Frontal cortex (tissue), 4 donors: ENCODE measurements around the gene EFL1. TPM values are rescaled to one million over a fixed set of nuclear protein-coding genes. Genes with fewer than 3 reads are reported as not detected.
A peak's percentile ranks its signal among the peaks of the same experiment; 100 is the strongest.

ENCODE experiments used
- DNase-seq, 2 donors: peaks; one replicate each; pipeline ENCODE4 v3.0.0; 2012; ENCODE audit warnings: low spot score in 2 of 2
- FAIRE-seq: peaks from 2 replicates; lab custom pipeline; 2012; peaks lifted over from hg19 to GRCh38; lab: Jason Lieb, UNC
- total RNA-seq: library from RNA; depleted of rRNA; stranded (reverse); fragments of >200 nt; gene quantifications from one replicate; pipeline ENCODE4 v1.2.3, GENCODE V29; 2014
- donor health status: control.
- donor health status: control.
- donor health status: control.

EFL1 gene
- total RNA-seq, 1 donor from 2014 or later = 34.6 TPM

DNA sequence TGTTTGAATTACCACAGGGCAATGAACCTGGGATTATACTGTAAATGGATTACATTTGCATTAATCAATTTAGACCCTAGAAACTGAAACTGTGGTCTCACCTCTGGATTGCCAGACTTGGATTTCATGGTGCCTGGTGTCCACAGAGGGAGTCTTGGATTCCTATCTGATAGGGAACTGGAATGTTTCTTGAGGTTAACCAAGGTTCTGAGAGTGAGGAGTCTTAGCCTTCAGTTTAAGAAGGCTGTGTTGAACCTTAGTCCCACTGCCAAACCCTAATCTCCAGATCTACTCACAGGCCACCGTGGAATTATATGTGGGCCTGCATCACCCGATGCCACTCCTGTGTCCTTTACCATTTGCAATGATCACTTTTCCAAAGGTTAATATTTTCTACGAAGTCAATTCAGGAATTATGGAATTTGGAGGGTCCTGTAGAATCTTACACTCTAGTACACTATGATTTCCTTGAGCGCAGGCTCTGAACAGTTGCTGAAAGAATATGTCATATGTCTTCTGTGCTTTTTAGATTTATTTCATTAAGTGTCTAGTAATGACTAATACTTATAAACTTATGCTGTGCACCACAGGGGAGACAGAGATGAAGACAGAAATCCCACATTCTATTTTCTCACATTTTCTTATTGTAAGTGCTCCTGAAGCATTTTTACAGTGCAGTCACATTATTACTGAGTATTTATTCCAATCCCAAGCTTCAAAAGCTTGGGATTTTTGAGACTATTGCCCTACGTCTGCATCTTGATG is 87.9 kb downstream of the EFL1 start:
- FAIRE-seq = no peak
- DNase-seq = no peak

DNA sequence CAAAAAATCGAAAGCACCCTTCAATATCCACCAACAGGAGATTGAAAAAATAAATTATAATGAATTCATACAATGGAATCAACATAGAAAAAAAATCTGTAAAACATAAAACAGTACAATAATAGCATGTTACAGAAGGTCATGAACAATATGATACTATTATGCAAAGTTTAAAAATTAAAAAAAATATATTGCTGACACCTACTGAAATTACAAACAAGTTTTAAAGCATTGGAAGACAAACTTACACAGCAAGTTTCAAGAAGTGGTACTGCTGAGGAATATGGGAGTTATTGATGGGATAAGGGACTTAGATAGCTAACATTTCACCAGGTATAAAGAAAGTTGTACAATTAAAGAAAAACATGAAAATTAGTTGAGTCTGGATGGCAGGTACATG is 89.4 kb downstream of the EFL1 start:
- no peak for FAIRE-seq
- DNase-seq = no peak

DNA sequence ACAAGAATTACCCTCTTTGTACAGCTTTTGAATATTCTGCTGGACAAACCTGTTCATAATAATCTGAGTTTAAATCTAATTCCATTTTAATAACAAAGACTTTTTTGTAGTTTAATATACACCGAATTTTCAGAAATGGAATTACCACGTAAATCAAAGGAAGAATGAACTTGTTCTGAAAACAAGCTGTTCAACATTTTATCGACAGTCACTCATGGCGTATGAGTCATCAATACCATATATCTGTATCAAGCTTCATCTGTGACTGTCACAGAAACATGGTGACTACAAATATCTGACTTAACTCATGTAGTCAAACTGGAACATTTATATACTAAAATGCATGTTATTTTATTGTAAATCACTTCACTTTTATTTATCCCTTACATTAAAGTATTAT is 90.0 kb downstream of the EFL1 start:
- FAIRE-seq = no peak
- DNase-seq = no peak

DNA sequence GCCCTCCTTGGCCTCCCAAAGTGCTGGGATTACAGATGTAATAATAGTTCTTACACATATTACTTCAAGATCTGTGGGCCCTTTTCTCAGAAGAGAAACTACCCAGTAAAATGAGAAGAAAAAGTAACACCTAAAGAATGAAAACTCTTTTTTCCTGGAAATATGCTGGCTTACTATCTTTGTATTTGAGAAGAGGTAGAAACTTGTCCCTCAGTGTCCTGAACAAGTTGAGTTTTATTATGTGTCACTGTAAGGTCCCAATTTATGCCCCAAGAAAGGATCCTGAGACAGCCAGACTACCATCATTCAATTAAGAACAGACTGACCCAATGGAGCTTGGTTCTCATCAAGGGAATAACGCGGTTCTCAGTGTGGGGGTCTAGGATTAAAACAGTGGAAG is 93.8 kb downstream of the EFL1 start:
- no peak for DNase-seq
- no peak for FAIRE-seq

DNA sequence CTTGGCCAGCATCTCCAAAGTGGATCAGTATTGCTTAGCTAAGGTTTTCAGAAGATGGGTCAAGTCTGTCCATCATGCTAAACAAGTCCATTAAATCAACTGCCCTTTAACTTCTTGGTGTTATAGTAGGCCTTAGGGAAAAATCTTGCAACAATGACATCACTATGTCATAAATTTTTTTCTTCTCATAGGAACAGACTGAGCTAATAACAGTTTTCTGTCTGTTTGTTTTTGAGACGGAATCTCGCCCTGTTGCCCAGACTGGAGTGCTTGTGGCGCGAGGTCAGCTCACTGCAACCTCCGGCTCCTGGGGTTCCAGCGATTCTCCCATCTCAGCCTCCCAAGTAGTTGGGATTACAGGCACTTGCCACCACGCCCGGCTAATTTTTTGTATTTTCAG is 94.2 kb downstream of the EFL1 start:
- FAIRE-seq (no peak), DNase-seq (no peak)

DNA sequence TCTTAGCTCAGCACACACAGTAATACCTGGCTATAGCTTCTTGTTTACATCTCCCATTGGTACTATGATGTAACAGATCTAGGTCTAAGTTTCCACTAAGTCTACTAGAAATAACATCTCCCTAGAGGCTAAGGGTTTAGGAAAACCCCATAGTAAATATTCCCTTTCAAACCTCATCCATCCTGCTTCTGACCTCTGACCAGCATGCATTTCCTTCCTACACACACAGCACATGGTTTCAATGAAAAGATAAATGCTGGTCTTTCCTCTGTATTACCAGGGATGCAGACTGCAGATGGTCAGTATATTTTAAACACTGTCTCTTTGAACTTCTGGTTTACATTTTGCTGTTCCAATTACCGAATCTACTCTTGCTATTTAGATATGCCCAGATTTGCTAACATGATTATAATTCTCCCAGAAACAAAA is 96.6 kb downstream of the EFL1 start:
- no peak for FAIRE-seq
- no peak for DNase-seq

DNA sequence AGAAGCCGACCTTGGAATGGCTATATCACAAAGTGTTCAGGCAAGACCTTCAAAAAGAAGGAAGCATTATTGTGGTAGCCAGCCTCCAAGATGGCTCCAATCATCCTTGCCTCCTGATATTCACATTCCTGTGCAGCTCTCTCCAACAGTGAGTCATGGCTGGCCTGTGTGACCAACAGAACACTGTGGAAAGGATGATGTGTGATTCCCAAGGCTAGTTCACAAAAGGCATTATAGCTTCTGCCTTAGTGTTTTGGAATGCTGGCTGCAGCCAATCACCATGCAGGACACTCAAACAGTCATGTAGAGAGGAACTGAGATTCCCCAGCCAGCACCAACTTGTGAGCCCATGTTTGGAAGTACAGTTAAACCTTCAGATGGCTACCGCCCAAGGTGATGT is 102.6 kb downstream of the EFL1 start:
- DNase-seq (no peak), FAIRE-seq (no peak)

DNA sequence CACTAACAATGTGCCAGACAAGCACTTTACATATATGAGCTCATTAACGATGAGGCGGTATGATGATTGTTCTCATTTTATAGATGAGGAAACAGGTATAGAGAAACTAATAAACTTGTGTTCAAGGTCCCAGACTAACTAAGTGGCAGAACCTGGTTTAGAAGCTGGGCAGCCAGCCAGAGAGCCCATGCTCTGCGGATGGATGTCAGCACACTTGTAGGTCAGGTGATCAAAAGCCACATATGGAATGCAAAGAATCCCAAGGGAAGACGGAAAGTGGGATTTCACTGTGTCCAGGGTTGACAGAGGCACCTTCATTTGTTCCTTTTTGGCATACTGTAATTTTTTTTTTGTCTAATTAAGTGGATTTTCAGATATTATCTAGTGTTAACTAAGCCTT is 103.7 kb downstream of the EFL1 start:
- DNase-seq (no peak), FAIRE-seq (no peak)

DNA sequence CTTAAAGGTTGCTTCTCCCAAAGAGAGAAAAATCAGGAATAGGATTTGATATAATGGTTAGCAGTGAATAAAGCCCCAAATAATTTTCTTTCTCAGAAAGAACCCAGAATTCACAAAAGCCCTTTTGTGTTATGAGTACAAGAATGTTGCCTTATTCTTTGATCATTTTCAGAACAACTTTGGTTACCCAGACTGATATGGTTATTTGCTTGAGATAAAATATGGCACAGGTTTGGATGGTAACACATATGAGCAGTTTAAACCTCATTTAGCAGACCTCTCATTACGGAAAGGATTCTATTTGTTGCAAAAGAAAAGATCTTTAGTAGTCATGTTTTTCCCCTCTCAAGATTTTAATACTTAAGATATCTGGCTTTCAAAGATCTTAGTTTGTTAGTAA is 111.9 kb downstream of the EFL1 start:
- FAIRE-seq (no peak), DNase-seq (no peak)

DNA sequence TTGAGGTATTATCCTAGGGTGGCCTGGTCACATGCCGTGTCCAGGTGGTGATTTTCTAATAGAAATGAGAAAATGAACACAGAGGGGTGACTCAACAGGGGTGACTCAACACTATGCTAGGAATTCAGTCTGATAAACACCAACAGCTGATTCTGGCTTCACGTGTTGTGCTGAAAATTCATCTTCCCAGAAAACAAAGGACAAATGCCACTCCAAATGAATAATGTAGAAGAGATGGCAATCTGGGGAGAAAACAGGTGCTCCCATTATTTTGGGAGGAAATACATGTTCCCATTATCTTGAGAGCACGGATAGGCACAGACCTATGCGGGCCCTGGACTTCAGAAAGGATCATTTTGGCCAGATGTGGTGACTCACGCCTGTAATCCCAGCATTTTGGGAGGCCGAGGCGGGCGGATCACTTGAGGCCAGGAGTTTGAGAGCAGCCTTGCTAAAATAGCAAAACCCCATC is 115.5 kb downstream of the EFL1 start:
- FAIRE-seq (no peak), DNase-seq (no peak)

DNA sequence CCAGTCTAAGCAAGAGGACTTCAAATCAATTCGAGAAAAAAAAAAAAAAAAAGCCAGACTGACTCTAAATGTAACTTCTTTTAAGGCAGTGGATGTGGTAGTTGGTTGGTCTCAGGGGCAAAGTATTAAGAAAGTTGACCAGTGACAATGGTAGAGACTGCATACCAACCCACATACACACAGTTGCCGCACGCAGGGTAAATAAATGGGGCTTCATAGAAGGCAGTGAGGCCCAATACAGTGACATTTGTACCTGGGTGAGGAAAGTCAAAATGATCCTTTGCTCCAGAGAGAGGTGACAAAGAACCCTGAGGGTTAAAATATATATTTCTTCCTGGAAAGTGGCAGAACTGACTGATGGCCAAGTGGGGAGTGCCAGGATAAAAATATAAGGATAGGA is 116.0 kb downstream of the EFL1 start:
- FAIRE-seq (no peak), DNase-seq (no peak)

DNA sequence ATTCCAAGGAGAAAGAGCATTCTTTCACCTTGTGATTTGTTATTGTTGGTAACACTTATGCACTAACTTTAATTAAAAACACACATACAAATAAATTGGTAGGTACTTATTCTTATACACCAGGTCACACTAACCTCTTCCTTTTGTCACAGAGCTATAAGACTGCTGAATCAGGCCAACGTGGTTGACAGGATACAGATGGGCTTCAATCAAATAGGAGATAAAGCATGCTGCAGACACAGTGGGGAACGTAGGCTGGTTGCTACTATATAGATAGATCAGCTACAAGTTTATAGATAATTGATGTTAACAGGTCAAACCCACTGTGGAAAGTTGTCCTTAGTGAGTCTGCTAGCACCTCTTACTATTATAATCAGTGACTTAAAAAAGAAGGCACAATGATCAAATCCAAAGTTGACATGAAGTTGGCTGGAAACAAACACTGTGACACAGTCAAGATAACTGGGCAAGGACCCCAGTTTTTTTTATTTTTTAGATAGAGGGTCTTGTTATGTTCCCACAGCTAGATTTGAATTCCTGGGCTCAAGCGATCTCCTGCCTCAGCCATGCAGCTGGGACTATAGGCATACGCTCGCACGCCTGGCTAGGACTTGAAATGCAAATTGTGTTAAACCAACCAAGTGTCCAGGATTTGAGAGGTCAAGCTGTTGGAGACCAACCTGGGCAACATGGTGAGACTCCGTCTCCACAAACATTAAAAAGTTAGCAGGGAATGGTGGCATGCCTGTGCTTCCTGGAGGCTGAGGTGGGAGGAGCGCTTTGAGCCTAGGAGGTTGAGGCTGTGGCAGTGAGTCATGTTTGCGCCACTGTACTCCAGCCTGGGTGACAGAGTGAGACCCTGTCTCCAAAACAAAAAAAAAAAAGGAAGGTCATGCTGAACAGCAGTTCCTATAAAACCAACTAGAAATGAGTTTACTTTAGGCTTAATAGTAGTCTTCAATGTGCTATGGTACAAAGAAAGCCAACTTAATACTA is 118.8 kb downstream of the EFL1 start:
- DNase-seq = no peak
- no peak for FAIRE-seq

DNA sequence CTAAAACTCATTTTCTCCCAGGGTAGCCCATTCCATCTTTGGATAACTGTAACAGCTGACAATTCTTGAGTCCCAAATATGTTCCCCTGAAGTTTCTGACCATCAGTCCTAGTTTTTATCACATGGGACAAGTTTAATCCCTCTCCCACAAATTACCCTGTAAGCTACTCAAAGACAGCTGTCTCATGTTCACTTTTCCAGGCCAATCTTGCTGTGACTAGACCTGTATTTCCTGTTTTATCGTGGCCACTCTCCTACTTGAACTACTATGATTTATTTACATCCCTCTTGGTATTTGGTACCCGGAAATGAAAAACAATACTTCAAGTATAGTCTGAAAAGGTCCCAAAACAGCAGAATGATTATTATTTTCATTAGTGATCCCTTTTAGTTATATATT is 121.6 kb downstream of the EFL1 start:
- no peak for FAIRE-seq
- no peak for DNase-seq

DNA sequence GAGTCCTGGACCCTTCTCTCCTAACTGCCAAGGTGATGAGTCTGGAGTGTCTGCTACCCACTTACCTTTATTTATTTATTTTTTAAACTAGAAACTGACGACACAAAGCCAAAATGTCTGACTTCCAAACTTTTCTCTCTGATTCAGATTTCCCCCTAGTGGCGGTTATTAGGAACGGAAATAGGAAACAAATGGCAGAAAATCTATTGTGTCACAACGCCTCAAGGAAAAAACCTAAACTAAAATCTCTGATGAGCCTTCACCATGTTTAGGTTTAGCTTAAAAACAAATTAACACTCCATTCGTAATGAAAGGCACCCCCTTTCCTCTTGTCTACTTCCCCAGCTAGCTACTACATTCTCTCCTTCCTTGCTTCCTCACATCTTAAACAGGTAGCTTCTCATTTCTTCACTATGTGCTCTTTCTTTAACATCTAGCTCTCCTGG is 122.7 kb downstream of the EFL1 start:
- FAIRE-seq (no peak), DNase-seq (peak; percentile 6 to 25)

DNA sequence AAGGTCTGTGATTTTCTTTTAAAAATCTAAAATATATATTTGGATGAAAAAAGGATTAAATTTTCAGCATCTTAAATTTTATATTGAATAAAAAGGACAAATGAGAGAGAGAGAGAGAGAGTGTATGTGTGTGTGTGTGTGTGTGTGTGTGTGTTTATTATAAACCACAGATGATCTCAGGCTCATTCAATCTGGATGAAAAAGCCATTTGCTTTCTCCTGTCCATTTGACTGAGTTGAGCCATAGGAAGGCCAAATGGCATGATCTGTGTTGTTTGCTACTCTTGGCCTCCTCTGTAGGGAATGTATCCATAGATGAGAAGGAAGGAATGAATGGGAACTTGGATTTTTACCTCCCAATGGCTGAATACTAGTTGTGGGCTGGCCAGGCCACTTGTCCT is 124.2 kb downstream of the EFL1 start:
- FAIRE-seq = no peak

DNA sequence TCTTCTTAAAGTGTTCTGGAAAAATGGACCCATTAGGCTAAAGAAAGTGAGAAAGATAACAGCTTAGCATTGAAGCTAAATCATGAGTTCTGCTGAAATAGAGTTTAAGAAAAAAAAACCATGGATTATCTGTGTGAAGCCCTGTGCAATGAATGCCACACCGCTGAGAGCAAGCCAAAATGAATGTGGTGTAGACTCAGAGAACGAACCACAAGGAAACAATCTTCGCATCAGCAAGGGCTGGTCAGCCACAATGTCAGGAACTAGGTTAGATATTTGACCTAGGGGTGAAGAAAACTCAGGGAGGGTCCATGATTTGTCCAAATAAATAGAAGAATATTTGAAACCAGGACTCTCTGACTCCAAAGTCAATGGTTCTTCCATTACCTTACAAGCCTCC is 125.3 kb downstream of the EFL1 start:
- FAIRE-seq (no peak), DNase-seq (no peak)

More for the DNA sequence above, 124.2 kb downstream of the EFL1 start:
- DNase-seq = no peak

DNA sequence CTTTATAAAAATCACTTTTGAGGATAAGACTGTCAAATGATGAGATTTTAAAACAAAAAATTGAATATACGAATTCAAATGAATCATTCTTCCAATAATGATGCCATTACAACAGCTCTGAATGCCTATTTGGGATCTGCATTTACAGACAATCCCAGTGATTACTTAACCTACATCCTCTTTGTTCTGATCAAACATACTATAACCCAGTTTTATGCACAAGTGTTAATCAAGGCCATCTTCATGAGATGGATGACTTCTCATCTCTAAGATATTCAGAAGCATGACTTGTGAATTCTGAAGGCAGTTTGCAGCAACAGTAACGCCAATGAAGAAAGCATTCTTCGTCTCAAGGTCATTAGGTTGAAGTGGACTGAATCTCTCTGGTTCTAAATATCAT is 126.4 kb downstream of the EFL1 start:
- DNase-seq (no peak), FAIRE-seq (no peak)

DNA sequence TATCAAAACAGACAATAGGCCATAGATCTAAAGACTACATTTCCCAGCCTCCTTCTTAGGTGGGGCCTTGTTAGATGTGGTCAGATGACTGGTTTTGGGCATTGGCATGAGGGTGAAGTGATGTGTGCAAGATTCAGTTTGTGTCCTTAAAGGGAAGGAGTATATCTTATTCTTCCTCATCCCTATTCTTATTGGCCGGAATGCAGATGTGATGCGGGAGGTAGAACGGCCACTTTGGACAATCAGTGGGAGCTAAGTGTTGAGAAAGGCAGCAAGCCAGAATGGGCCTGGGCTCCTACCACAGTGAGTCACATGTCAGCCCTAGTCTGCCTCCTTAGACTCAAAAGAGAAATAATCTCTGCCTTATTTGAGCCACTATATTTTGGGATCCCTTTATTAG is 126.9 kb downstream of the EFL1 start:
- no peak for FAIRE-seq

DNA sequence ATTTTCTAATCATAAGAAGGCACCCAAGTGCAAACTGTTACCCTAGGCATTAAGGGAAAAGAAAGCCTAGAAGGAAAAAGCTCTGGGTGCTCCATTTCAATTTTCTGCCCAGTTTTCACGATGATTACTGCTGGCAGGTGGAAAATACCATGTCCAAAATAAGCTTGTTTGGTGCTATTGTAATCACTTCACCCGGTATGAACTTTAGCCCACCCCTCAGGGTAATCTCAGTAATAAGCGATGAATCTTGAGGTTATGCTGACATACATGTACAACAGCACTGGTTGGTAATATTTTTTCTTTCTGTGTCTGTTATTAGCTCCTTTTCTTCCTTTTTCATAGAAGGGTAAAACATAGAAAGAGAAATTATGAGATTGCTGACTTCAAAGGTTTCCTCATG is 128.1 kb downstream of the EFL1 start:
- FAIRE-seq (no peak), DNase-seq (no peak)

More for the DNA sequence above, 126.9 kb downstream of the EFL1 start:
- DNase-seq = no peak

DNA sequence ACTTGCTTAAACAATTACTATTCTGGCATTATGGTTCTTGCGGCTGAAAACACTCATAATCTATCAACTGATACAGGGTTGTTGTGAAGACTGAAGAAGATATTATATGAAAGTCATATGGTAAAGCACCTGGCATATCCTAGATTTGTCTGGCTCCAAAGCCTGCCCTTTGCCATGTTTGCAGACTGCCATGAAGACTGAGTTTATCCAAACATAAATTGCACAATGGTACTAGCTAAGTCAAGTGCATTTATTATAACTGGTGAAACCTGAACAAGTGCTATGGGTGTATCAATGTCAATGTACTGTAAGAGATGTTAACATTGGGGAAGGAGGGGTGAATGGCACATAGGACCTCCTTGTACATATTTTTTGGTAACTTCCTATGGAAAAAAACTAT is 129.3 kb downstream of the EFL1 start:
- FAIRE-seq (no peak), DNase-seq (no peak)

DNA sequence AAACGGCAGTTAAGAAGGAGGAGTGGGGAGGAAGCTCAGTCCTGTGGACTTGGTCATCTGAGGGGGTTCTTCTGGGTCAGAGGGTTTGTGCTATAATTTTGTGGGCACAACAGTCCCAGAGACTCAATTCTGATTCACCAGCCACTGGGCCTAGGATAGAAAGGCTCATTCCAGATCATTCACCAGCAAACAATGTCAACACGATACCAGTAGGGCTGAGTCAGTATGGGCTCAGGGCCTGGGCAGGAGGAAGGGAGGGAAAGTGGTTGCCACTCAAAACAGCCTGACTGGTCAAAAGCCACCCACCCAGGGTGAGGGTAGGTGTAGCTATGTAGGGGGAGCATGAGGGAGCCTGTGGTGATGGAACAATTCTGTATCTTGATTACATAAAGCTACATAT is 129.8 kb downstream of the EFL1 start:
- no peak for FAIRE-seq
- DNase-seq = no peak
